Skeletal muscle satellite cell (primary cell): ENCODE measurements around the gene SFTPA1.
"Not testable (repeated sequence)": the region's sequence is repeated elsewhere in the genome, so short reads cannot be mapped to it uniquely, and the experiment has no call there.

ENCODE experiments used
- H3K27me3 ChIP-seq: 2 replicates; pipeline ENCODE4 v1.7.0; 2013; ENCODE audit warnings: low read length; ENCODE audit not compliant: control insufficient read depth, insufficient read depth
- H3K36me3 ChIP-seq: 2 replicates; pipeline ENCODE4 v1.7.0; 2013; ENCODE audit warnings: mild to moderate bottlenecking, control low read depth, low read length; ENCODE audit not compliant: insufficient read depth
- H3K4me1 ChIP-seq: 2 replicates; pipeline ENCODE4 v1.7.0; 2013; ENCODE audit warnings: low read length; ENCODE audit not compliant: control insufficient read depth, insufficient read depth
- H3K4me2 ChIP-seq: 2 replicates; pipeline ENCODE4 v1.7.0; 2013; ENCODE audit warnings: mild to moderate bottlenecking, low read length
- H3K4me3 ChIP-seq: 2 replicates; pipeline ENCODE4 v1.7.0; 2013; ENCODE audit warnings: low read length
- H3K9ac ChIP-seq: 2 replicates; pipeline ENCODE4 v1.7.0; 2013; ENCODE audit warnings: mild to moderate bottlenecking, low read depth, low read length, moderate library complexity
- H3K9me3 ChIP-seq: replicated peaks from 2 replicates; pipeline ENCODE4 v1.7.0; 2013; ENCODE audit warnings: mild to moderate bottlenecking, control low read depth, low read length

The SFTPA1 gene

DNA sequence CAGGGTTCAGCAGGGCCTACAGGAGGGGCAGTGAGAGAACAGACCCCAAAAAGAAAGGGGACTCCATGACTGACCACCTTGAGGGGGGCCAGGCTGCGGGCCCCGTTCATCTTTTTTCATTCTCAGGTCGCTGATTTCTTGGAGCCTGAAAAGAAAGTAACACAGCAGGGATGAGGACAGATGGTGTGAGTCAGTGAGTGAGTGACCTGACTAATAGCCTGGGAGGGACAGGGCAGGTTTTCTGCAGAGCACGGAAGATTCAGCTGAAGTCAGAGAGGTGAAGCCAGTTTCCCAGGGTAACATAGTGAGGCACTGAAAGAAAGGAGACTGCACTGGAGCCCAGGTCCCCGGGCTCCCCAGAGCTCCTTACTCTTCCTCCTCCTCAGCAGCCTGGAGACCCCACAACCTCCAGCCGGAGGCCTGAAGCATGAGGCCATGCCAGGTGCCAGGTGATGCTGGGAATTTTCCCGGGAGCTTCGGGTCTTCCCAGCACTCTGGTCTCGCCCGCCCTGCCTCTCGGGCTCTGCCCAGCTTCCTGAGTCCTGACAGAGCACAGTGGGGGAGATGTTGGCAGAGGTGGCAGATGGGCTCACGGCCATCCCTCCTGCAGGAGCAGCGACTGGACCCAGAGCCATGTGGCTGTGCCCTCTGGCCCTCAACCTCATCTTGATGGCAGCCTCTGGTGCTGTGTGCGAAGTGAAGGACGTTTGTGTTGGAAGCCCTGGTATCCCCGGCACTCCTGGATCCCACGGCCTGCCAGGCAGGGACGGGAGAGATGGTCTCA lies 646 bp downstream of the SFTPA1 start:
- H3K27me3 ChIP-seq: peaks cover 31% of the 10 kb centered on the region
- not testable (repeated sequence) for H3K36me3 ChIP-seq, H3K4me1 ChIP-seq, H3K4me3 ChIP-seq, H3K9ac ChIP-seq, H3K9me3 ChIP-seq, H3K4me2 ChIP-seq

DNA sequence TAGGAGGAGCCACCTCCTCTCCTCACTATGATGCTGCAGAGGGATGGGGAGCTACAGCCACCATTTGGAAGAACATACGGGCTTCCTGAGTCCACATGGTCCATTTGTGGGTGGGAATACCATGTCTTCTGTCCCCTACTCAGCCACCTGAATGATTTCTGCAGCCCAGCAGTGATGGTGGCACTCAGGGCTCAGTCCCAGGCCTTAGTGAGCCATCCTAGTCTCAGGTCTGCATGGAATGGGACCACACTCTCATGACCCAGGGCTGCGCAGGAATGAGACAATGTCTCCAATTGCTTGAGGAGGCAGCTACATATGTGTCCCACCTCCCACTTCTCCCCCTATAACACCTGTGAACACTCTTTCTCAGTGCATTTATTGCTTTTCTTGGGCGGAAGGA lies 4.8 kb downstream of the SFTPA1 start:
- peaks cover 37% of the 10 kb centered on the region for H3K27me3 ChIP-seq
- no peak overlapping the region for H3K4me3 ChIP-seq
- no peak overlapping the region for H3K4me2 ChIP-seq
- H3K9me3 ChIP-seq: no peaks in the 10 kb centered on the region
- H3K36me3 ChIP-seq: no peaks in the 10 kb centered on the region
- H3K9ac ChIP-seq: no peak overlapping the region
- no peaks in the 10 kb centered on the region for H3K4me1 ChIP-seq

DNA sequence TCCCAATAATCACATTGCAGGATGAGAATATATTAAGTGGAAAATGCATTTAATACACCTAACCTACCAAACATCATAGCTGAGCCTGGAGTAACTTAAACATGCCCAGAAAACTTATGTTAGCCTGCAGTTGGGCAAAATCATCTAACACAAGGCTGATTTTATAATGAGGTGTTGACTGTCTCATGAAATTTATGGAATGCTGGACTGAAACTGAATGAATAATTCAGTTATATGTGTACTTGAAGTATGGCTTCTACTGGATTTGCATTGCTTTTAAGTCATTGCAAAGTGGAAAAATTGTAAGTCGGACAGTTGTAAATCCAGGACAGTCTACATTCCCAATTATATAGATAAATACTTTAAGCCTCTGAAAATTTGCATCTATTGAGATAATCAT lies 5.4 kb downstream of the SFTPA1 start:
- Histone ChIP-seq H3K36me3 (no peaks in the 10 kb centered on the region), H3K4me1 (no peaks in the 10 kb centered on the region), H3K27me3 (peaks cover 37% of the 10 kb centered on the region), H3K4me2 (no peak overlapping the region), H3K9ac (no peak overlapping the region), H3K9me3 (no peaks in the 10 kb centered on the region), H3K4me3 (no peak overlapping the region)

DNA sequence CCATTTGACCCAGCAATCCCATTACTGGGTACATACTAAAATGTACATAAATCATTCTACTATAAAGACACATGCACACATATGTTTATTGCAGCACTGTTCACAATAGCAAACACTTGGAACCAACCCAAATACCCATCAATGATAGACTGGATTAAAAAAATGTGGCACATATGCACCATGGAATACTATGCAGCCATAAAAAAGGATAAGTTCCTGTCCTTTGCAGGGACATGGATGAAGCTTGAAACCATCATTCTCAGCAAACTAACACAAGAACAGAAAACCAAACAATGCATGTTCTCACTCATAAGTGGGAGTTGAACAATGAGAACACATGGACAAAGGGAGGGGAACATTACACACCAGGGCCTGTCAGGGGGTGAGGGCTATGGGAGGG lies 12.9 kb downstream of the SFTPA1 start:
- H3K9me3 ChIP-seq, H3K27me3 ChIP-seq, H3K4me1 ChIP-seq, H3K36me3 ChIP-seq, H3K9ac ChIP-seq, H3K4me3 ChIP-seq, H3K4me2 ChIP-seq: not testable (repeated sequence)

DNA sequence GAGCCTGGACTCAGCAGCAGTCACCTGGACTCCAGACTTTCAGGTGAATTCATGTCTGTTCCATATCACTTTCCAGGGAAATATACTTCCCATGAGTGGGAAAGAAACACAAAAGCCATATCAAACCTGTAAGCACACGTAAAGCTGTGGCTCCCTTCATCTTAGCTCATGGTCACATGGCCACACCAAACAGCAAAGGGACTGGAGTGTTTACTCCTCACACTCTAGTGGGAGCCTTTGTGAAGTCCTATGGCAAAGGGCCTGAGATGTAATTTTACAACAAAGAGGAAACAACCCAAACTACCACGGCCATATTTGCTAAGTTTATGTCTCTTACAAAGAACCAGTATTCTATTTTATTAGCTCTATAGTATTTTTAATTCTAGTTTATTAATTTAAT lies 16.3 kb downstream of the SFTPA1 start:
- Histone ChIP-seq H3K4me3 (no peak overlapping the region), H3K27me3 (peaks cover 7% of the 10 kb centered on the region), H3K4me2 (no peak overlapping the region), H3K9me3 (no peaks in the 10 kb centered on the region), H3K9ac (no peak overlapping the region), H3K4me1 (no peaks in the 10 kb centered on the region), H3K36me3 (no peaks in the 10 kb centered on the region)

DNA sequence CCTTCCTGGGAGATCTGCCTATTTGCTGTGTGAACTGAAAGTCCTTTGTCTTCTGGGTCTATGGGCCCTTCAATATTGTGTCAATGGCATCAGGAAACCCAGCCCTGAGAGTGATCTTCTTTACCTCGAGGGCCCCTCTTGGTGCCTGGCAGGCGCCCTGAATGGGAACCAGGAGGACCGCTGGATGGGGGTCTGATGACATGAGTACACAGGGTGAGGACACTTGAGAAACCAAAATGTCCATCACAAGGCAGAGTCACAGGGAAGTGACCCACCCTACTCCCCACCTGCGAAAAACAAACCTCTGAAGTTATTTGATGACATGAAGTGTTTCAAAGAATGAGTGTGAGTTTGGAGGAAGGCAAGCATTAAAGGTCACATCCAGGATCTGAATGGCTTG lies 17.3 kb downstream of the SFTPA1 start:
- H3K4me3 ChIP-seq: no peak overlapping the region
- H3K4me2 ChIP-seq: no peak overlapping the region
- no peaks in the 10 kb centered on the region for H3K4me1 ChIP-seq
- H3K9me3 ChIP-seq: no peaks in the 10 kb centered on the region
- H3K36me3 ChIP-seq: no peaks in the 10 kb centered on the region
- peaks cover 7% of the 10 kb centered on the region for H3K27me3 ChIP-seq
- no peak overlapping the region for H3K9ac ChIP-seq

DNA sequence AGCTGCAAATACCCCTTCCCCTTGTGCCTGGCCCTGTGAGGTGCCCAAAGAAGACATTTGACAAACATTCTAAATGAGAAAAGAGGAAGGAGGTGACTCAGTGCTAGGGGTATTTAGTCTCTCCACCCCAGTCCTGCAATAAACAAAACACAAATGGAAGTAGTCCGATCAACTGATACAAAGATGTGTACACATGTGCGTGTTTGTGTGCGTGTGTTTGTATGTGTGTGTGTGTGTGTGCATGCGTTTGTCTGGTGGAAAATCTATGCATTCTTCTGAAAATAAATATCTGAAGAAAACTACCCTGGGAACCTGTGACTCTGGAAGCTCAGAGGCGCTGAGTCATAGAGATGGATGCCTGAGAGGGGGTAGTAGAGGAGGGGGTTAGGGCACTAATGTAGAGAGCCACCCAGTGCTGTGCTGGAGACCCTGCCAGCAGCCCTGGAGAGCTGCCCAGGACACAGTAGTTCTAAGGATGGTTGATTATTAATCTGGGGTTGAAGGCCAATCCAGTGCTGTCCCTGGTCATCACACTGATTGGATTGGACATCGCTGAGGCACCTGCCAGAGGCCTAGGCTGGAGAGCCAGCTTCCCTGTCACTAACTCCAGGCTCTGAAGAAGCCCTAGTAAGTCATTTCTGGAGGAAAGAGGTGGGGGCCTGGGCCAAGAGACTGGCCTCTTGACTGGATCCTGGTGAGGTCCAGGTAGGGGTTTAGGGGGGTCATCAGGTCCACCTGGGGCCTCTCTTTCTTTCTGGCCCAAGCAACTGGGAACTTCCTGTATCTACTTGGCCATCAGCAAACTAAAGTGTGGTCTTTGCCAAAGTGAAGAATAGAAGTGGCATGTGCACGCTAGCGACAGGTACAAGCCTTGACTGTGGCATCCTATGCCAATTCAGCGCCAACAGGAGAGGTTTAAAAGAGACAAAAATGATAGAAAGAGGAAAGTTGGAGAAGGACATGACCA lies 18.5 kb downstream of the SFTPA1 start:
- no peaks in the 10 kb centered on the region for H3K36me3 ChIP-seq
- H3K4me1 ChIP-seq: no peaks in the 10 kb centered on the region
- no peak overlapping the region for H3K9ac ChIP-seq
- no peaks in the 10 kb centered on the region for H3K9me3 ChIP-seq
- H3K4me2 ChIP-seq: no peak overlapping the region
- peaks cover 7% of the 10 kb centered on the region for H3K27me3 ChIP-seq
- H3K4me3 ChIP-seq: no peak overlapping the region

DNA sequence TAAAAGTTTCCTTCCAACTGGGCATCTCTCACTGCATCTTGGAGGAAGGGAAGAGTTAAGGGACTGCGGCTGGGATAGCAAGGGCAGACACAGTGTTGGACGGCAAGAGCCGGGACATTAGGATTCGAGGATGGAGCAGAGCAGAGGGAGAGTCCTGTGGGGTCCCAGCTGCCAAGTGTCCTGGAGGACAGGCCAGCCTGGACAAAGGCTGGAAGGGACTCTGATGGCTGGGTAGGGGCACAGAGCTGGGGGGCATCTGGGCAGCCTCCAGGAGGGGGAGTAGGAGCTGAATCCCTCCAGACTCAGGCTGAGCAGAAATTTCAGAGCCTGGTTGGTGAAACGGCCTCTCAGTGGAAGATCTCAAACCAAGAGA lies 19.2 kb downstream of the SFTPA1 start:
- no peaks in the 10 kb centered on the region for H3K4me1 ChIP-seq
- H3K27me3 ChIP-seq: peaks cover 7% of the 10 kb centered on the region
- no peak overlapping the region for H3K4me3 ChIP-seq
- no peaks in the 10 kb centered on the region for H3K36me3 ChIP-seq
- H3K9me3 ChIP-seq: no peaks in the 10 kb centered on the region
- no peak overlapping the region for H3K9ac ChIP-seq
- H3K4me2 ChIP-seq: no peak overlapping the region

DNA sequence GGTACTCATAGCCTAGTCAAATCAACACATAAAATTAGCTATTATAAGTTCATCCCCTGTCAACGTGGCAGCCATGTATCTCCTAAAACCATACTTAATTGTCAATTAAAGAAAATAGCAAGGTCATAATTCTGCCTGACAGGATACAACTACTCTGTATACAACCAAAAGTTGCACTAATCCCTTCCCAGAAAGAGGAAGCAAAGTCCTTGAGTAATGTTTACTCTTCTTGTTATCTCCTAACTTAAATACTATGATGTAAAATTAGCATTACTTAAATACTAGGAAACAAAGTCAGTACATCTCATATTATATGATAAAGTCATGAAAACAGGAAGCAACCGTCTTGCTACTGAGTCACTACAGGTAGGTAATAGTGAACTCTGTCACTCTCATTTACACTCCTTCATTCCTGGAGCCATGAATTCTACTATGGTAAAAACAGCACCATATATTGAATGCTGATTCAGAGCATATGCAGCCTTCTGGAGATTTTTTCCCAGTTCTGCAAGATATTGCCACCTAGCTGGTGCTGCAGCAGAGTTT lies 26.0 kb downstream of the SFTPA1 start:
- not testable (repeated sequence) for H3K4me1 ChIP-seq, H3K4me2 ChIP-seq, H3K36me3 ChIP-seq, H3K27me3 ChIP-seq, H3K9me3 ChIP-seq, H3K9ac ChIP-seq, H3K4me3 ChIP-seq

DNA sequence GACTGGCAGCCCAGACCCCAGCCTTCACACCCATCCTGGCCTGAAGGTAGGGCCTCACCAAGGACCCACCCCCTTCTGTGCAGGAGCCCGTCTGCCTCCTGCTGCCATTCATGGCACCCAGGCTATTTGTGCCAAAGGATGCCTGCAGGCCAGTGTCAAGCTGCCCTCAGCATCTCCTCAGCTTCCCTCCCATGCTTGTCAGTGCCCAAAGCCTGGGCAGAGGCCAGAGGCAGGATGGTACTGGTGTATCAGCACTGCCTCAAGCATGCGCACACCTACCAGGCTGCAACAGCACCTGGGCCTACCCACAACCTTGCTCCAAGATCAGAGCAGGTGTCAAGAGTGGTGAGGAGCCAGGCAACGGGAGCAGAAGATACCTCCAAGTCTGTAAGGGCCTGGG lies 27.6 kb downstream of the SFTPA1 start:
- Histone ChIP-seq H3K27me3 (no peaks in the 10 kb centered on the region), H3K36me3 (no peaks in the 10 kb centered on the region), H3K4me1 (no peaks in the 10 kb centered on the region), H3K9me3 (no peaks in the 10 kb centered on the region), H3K4me2 (no peak overlapping the region), H3K9ac (no peak overlapping the region), H3K4me3 (no peak overlapping the region)

DNA sequence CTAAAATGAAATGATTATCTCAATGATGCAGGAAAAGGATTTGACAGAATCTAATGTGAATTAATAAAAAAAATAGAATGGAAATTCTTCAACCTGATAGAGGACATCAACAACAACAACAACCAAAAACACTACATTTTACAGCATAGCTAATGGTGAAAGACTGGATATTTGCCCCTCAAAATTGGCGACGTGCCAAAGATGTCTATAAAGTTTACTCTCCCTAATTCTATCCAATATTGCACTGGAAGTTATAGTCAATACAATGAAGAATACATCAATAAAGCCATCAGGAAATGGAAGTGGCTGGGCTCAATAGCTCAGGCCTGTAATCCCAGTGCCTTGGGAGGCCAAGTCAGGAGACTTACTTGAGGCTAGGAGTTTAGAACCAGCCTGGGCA lies 42.0 kb downstream of the SFTPA1 start:
- not testable (repeated sequence) for H3K4me3 ChIP-seq, H3K27me3 ChIP-seq, H3K4me1 ChIP-seq, H3K36me3 ChIP-seq, H3K9me3 ChIP-seq, H3K9ac ChIP-seq, H3K4me2 ChIP-seq
